GM12864 (cell line): ENCODE data around the gene HSF2.
"Not testable (repeated sequence)": the region's sequence is repeated elsewhere in the genome, so short reads cannot be mapped to it uniquely, and the experiment has no call there.

Experiments used
- DNase-seq: peaks from one replicate; pipeline ENCODE4 v3.0.0-alpha.2; 2011; ENCODE audit warnings: low read depth
- H3K4me3 ChIP-seq: 2 replicates; pipeline ENCODE4 v1.5.1; 2011; ENCODE audit warnings: mild to moderate bottlenecking, low read depth, low read length, control low read depth
- TF ChIP-seq, protein P1 (sequence below): IDR thresholded peaks from 2 replicates; pipeline ENCODE4 v1.5.1; 2011; ENCODE audit warnings: low read depth, mild to moderate bottlenecking, moderate library complexity, low read length, control low read depth, inconsistent platforms; ENCODE audit errors: missing control alignments

Gene HSF2

DNA sequence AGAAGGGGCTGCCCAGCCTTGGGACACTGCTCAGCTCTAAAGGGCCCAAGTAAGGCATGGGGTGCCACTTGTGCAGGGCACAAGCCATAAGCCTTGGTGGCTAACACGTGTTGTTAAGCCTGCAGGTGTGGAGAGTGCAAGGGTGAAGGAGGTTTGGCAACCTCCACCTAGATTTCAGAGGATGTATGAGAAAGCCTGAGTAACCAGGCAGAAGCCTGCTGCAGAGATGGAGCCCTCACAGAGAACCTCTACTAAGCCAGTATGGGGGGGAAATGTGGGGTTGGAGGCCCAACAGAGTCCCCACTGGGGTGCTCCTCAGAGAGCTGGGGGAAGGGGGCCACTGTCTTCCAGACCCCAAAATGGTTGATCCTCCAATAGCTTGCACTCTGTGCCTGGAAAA, 39.5 kb downstream of the HSF2 start:
- TF ChIP-seq, protein P1, sequence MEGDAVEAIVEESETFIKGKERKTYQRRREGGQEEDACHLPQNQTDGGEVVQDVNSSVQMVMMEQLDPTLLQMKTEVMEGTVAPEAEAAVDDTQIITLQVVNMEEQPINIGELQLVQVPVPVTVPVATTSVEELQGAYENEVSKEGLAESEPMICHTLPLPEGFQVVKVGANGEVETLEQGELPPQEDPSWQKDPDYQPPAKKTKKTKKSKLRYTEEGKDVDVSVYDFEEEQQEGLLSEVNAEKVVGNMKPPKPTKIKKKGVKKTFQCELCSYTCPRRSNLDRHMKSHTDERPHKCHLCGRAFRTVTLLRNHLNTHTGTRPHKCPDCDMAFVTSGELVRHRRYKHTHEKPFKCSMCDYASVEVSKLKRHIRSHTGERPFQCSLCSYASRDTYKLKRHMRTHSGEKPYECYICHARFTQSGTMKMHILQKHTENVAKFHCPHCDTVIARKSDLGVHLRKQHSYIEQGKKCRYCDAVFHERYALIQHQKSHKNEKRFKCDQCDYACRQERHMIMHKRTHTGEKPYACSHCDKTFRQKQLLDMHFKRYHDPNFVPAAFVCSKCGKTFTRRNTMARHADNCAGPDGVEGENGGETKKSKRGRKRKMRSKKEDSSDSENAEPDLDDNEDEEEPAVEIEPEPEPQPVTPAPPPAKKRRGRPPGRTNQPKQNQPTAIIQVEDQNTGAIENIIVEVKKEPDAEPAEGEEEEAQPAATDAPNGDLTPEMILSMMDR = no peak
- DNase-seq = no peak
- no peak overlapping the region for H3K4me3 ChIP-seq

DNA sequence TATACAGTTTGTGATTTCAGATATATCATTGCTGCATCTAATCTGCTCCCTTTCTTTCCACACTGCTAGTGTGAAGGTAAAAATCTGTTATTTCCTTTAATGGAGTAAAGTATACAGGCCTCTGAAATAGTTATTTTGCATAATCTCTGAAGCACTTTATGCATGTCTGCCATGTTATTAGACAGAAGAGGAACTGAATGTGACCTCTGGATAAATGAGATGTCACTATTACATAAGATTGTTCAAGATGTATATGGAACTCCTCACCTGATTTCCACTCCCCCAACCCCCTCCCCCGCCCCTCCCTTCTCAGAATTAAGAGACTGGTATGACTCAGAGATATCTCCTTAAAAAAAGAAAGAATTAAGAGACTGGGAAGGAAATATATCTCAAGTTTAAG, 45.8 kb downstream of the HSF2 start:
- no peak for DNase-seq
- TF ChIP-seq, protein P1 = no peak
- H3K4me3 ChIP-seq = no peak overlapping the region

DNA sequence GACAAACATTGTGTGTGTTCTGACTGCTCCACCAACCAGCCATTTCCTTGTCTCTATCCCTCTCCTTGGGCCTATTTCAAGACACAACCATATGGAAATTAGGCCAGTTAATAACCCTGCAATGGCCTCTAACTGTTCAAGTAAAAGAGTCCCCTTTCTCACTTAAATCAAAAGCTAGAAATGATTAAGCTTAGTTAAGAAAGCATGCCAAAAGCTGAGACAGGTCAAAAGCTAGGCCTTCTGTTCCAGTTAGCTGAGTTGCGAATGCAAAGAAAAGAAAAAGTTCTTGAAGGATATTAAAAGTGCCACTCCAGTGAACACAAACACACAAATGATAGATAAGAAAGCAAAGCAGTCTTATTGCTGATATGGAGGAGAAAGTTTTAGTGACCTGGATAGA, 49.6 kb downstream of the HSF2 start:
- TF ChIP-seq, protein P1 = no peak
- no peak for DNase-seq
- no peak overlapping the region for H3K4me3 ChIP-seq

DNA sequence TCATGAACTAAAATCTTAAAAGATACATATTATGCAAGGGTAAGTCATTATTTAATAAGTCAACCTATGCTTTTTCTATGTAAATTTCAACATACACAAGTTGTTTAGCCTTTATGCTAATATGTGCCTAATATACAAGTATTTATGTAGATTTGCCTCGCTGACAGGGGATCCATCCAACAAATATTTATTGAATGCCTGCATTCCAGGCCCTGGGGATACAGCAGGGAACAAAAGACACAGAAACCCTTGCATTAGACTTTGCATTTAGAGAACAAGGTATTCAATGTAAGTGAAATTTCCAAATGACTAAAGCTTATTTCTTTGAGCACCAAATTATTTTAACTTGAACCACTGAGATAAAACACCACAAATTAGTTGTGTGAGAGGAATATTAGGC, 53.1 kb downstream of the HSF2 start:
- TF ChIP-seq, protein P1 = no peak
- H3K4me3 ChIP-seq = no peak overlapping the region
- DNase-seq = no peak

DNA sequence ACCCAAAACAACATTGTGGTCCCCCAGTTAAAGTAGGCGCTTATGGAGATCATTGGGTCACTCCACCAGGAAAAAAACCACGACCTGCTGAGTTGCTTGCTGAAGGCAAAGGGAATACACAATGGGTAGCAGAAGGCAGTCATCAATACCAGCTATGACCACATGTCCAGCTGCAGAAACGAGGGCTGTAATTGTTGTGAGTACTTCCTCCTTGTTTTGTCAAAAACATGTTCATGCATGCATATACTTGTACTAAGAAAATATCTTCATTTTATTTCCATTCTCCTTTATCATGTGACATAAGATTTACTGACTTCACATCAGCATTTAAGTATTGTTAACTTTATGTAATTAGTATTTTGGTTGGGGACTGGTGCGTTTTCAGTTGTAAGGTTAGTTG, 55.2 kb downstream of the HSF2 start:
- no peak overlapping the region for H3K4me3 ChIP-seq
- no peak for DNase-seq
- TF ChIP-seq, protein P1 = no peak

DNA sequence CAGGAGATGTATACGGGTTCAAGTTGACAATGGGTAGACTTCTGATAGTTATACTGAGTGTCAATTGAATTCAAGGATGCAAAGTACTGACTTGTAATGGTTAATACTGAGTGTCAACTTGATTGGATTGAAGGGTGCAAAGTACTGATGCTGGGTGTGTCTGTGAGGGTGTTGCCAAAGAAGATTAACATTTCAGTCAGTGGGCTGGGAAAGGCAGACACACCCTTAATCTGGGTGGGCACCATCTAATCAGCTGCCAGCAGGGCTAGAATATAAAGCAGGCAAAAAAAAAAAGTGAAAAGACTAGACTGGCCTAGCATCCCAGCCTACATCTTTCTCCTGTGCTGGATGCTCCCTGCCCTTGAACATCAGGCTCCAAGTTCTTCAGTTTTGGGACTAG, 55.7 kb downstream of the HSF2 start:
- not testable (repeated sequence) for DNase-seq, H3K4me3 ChIP-seq

DNA sequence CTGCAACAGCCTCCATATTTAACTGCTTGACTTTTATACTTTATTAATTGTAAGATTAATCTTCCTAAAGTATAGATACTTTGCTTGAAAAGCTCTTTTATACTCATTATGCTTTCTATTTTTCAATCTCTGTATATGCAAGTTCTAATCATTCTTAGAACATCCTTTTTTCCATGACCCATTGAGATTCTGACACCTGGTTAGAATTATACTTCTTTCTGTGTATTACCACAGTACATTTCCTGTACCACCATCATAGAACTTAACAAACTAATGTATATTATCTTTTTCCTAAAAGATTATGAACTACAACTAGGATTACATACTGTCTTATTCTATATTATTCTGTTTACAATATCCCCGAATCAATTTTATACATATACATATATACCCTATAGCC, 58.6 kb downstream of the HSF2 start:
- no peak for DNase-seq
- TF ChIP-seq, protein P1 = no peak

DNA sequence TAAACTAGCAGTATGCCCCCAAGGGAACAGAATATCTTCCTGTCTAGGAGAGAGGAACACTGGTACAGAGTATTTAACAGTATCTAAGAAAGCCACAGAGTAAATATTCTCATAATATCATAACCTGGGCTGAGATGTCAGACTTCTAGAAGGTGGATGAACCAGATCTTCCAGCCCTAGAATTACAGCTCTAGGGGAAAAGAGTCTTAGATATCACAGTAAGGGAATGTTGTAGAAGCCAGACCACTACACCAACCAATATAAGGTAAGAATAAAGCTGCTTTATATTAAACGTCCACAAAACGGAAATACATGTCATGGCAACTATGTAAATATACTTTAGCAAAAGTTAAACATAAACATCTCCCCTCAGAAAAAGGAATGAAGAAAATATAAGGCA, 59.8 kb downstream of the HSF2 start:
- no peak overlapping the region for H3K4me3 ChIP-seq
- DNase-seq = no peak
- TF ChIP-seq, protein P1 = no peak

More for the DNA sequence above, 58.6 kb downstream of the HSF2 start:
- H3K4me3 ChIP-seq = no peak overlapping the region

DNA sequence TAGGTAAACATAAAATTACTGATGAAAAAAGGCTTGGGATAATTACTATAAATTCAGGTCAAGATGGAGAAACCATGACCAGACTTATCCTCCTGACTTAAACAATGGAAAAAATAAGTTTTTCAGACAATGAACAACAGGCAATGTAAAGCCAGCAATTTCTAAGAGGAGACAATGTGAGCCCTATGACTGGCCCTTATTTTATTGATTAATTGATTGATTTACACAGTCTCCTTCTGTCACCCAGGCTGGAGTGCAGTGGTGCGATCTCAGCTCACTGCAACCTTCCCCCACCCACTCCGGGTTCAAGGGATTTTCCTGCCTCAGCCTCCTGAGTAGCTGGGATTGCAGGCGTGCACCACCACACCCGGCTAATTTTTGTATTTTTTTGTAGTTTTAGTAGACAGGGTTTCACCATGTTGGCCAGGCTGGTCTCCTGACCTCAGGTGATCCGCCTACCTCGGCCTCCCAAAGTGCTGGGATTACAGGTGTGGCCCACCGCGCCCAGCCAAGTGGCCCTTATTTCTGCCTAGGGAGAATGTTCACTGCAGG, 60.5 kb downstream of the HSF2 start:
- not testable (repeated sequence) for H3K4me3 ChIP-seq, DNase-seq
